Cardiac fibroblast (primary cell): Measurements from ENCODE around the gene FAM83C.

Experiments
- DNase-seq, 2 donors: peaks; one replicate each; pipeline versions ENCODE4 v3.0.0 to v3.0.0-alpha.2; 2010; ENCODE audit warnings: low read depth in 2 of 2
- H3K4me3 ChIP-seq, 2 donors: replicated peaks in 1 of 2; 1 replicate in 1 of 2; 2 replicates in 1 of 2; pipeline ENCODE4 v1.5.1; 2011; ENCODE audit warnings: low read depth in 2 of 2, low read length in 2 of 2, mild to moderate bottlenecking in 2 of 2, moderate library complexity in 1 of 2
- CTCF ChIP-seq: IDR thresholded peaks from one replicate; pipeline ENCODE4 v1.5.1; 2011; ENCODE audit warnings: low read depth, mild to moderate bottlenecking, low read length, inconsistent platforms

Gene FAM83C

GRCh38 chr20:35238735-35239134, 53.5 kb downstream of the FAM83C start:
- DNase-seq = no peak
- no peak for TF ChIP-seq CTCF
- no peak overlapping the region for H3K4me3 ChIP-seq

- no peak for TF ChIP-seq CTCF
- no peak overlapping the region for H3K4me3 ChIP-seq
- DNase-seq = no peak
These were observed 54.1 kb downstream of the FAM83C start for GRCh38 chr20:35238170-35238569.

- no peak overlapping the region for H3K4me3 ChIP-seq
- DNase-seq = no peak
- no peak for TF ChIP-seq CTCF
These were observed 54.7 kb downstream of the FAM83C start for GRCh38 chr20:35237486-35237885.

GRCh38 chr20:35235881-35236280, 56.3 kb downstream of the FAM83C start:
- no peak overlapping the region for H3K4me3 ChIP-seq
- DNase-seq = no peak
- TF ChIP-seq CTCF = no peak
